Skeletal muscle satellite cell (primary cell): Measurements from ENCODE around the gene PRG3.

Source experiments
- H3K27me3 ChIP-seq: 2 replicates; pipeline ENCODE4 v1.7.0; 2013; ENCODE audit warnings: low read length; ENCODE audit not compliant: control insufficient read depth, insufficient read depth
- H3K36me3 ChIP-seq: 2 replicates; pipeline ENCODE4 v1.7.0; 2013; ENCODE audit warnings: mild to moderate bottlenecking, control low read depth, low read length; ENCODE audit not compliant: insufficient read depth
- H3K4me1 ChIP-seq: 2 replicates; pipeline ENCODE4 v1.7.0; 2013; ENCODE audit warnings: low read length; ENCODE audit not compliant: control insufficient read depth, insufficient read depth
- H3K4me2 ChIP-seq: 2 replicates; pipeline ENCODE4 v1.7.0; 2013; ENCODE audit warnings: mild to moderate bottlenecking, low read length
- H3K4me3 ChIP-seq: 2 replicates; pipeline ENCODE4 v1.7.0; 2013; ENCODE audit warnings: low read length
- H3K9ac ChIP-seq: 2 replicates; pipeline ENCODE4 v1.7.0; 2013; ENCODE audit warnings: mild to moderate bottlenecking, low read depth, low read length, moderate library complexity
- H3K9me3 ChIP-seq: replicated peaks from 2 replicates; pipeline ENCODE4 v1.7.0; 2013; ENCODE audit warnings: mild to moderate bottlenecking, control low read depth, low read length

Gene PRG3

DNA sequence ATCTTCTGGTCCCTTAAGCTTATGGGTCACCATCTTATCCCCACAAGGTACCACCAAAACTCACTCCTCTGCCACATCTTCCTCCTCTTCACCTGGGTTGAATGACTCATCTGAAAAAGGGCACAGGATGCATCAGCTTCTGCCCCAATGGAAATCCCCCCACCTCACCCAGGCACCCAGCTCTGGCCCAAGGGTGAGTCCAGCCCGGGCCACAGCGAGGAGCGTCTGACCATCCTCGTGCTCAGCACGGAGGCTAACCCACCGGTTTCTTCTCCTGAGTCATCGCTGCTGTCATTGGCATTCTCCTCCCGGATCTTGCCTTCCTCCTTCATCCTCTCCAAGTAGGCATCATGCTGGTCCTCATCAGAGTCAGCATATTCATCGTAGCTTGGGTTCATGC is 50.9 kb downstream of the PRG3 start:
- Histone ChIP-seq H3K9me3 (no peaks in the 10 kb centered on the region), H3K4me2 (no peak overlapping the region), H3K4me3 (no peak overlapping the region), H3K36me3 (peaks cover 84% of the 10 kb centered on the region), H3K4me1 (peaks cover 27% of the 10 kb centered on the region), H3K27me3 (no peaks in the 10 kb centered on the region), H3K9ac (no peak overlapping the region)

DNA sequence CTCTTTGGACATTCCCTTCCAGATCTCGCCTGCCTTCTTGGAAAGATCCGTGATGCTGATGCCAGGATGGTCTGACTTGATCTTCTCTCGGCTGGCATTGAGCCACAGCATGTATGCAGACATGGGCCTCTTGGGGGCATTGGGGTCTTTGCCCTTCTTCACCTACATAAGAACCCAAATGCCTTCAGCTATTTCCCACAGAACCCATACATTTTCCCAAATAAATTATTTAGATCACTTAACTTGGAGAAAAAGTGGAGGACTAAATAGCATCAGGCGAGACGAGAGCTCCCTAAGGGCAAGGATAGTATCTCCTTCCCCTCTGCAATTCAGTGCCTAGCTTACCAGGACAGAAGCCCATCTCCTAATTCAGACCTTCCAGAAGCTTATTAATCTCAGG is 53.2 kb downstream of the PRG3 start:
- H3K9ac ChIP-seq = no peak overlapping the region
- H3K4me3 ChIP-seq = no peak overlapping the region
- H3K4me2 ChIP-seq = no peak overlapping the region
- H3K9me3 ChIP-seq = no peaks in the 10 kb centered on the region
- peaks cover 68% of the 10 kb centered on the region for H3K36me3 ChIP-seq
- peaks cover 29% of the 10 kb centered on the region for H3K4me1 ChIP-seq
- H3K27me3 ChIP-seq = no peaks in the 10 kb centered on the region
